AG04450 (cell line): ENCODE data around the gene FBXL5. TPM values are rescaled to one million over a fixed set of nuclear protein-coding genes. Genes with fewer than 3 reads are reported as not detected.

ENCODE experiments used
- CTCF ChIA-PET: fragments of 300-600, 350-600 bp; formaldehyde crosslinking; extraction: SDS; loops from one replicate; lab custom pipeline; 2022; ENCODE audit warnings: antibody characterized with exemption, inconsistent platforms; lab: Charles Lee
- POLR2A ChIA-PET: fragments of 350-600 bp; formaldehyde crosslinking; extraction: SDS; loops from one replicate; lab custom pipeline; 2021; ENCODE audit warnings: antibody characterized with exemption, inconsistent platforms; lab: Yijun Ruan, JAX
- DNase-seq: peaks from one replicate; pipeline ENCODE4 v3.0.0-alpha.2; 2011; ENCODE audit warnings: low read depth, low spot score
- H3K27ac ChIP-seq: one replicate; pipeline ENCODE4 v1.5.1; 2012; ENCODE audit warnings: low read depth, low read length, control low read depth
- H3K27me3 ChIP-seq: one replicate; pipeline ENCODE4 v1.6.0; 2012; ENCODE audit warnings: low read length; ENCODE audit not compliant: control insufficient read depth, insufficient read depth
- H3K4me3 ChIP-seq: 2 replicates; pipeline ENCODE4 v1.5.1; 2011; ENCODE audit warnings: mild to moderate bottlenecking, low read depth, low read length, control low read depth
- H3K9me3 ChIP-seq: 2 replicates; pipeline ENCODE4 v1.5.1; 2012; ENCODE audit warnings: low read length; ENCODE audit not compliant: control insufficient read depth, insufficient read depth
- polyA plus RNA-seq: library from polyadenylated mRNA; depleted of rRNA; stranded (reverse); fragments of >200 nt; gene quantifications from 2 replicates; pipeline ENCODE4 v1.2.3, GENCODE V29; 2011; rRNA removed
- TF ChIP-seq, protein P1 (sequence below): IDR thresholded peaks from 2 replicates; pipeline ENCODE4 v1.5.1; 2011; ENCODE audit warnings: low read depth, low read length, control low read depth, inconsistent platforms

FBXL5 gene
- polyA plus RNA-seq, 1 experiment: 56.4 TPM

DNA sequence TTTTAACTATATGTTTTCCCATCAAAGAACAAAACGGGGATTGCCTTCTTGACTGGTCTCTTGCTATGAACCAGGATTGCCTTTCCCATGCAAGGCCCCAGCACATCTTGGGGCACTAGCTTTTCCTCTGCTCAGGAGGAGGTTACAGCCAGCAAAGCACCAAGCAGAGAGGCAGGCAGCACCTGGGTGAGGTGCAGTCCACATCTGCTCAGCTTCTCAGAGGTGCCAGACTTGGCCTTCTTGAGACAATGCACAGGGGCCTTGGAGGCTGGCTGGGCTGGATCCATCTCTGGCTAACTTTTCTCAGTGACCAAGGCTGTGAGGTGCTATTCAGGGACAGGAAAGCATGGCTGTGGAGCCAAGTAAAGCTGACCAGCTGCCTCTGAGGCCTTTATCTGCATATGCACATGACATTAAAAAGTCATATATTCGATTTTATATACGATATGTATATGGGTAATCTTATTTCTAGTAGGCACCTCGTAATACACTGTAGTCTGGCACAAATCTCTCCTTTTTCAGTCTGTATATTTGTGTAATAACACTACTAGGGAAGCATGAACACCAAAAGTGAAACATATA lies 98.6 kb downstream of the FBXL5 start:
- Histone ChIP-seq H3K9me3 (no peaks in the 10 kb centered on the region), H3K4me3 (no peak overlapping the region), H3K27ac (no peak overlapping the region), H3K27me3 (no peaks in the 10 kb centered on the region)
- no peak for DNase-seq
- POLR2A ChIA-PET: no interaction called here
- TF ChIP-seq, protein P1, sequence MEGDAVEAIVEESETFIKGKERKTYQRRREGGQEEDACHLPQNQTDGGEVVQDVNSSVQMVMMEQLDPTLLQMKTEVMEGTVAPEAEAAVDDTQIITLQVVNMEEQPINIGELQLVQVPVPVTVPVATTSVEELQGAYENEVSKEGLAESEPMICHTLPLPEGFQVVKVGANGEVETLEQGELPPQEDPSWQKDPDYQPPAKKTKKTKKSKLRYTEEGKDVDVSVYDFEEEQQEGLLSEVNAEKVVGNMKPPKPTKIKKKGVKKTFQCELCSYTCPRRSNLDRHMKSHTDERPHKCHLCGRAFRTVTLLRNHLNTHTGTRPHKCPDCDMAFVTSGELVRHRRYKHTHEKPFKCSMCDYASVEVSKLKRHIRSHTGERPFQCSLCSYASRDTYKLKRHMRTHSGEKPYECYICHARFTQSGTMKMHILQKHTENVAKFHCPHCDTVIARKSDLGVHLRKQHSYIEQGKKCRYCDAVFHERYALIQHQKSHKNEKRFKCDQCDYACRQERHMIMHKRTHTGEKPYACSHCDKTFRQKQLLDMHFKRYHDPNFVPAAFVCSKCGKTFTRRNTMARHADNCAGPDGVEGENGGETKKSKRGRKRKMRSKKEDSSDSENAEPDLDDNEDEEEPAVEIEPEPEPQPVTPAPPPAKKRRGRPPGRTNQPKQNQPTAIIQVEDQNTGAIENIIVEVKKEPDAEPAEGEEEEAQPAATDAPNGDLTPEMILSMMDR: no peak
- CTCF ChIA-PET: no interaction called here

Other genes starting within 250 kb of the FBXL5 start
- gene C1QTNF7, start 227.3 kb downstream of the FBXL5 start, polyA plus RNA-seq: 2.7 and 2.9 TPM in 2 replicates
- 33.8 and 40.7 TPM in 2 replicates for gene CC2D2A, start 185.5 kb downstream of the FBXL5 start, polyA plus RNA-seq
- 31.6 and 47.3 TPM in 2 replicates for gene FAM200B, start 26.5 kb upstream of the FBXL5 start, polyA plus RNA-seq
- gene BST1, start 47.7 kb upstream of the FBXL5 start, polyA plus RNA-seq: 23.7 and 27.6 TPM in 2 replicates
- gene CD38, start 123.0 kb upstream of the FBXL5 start, polyA plus RNA-seq: 0.02 TPM in 1 of 2 replicates, not detected in the other